Measurements from ENCODE around the gene CRACR2A.

The CRACR2A gene

GRCh38 chr12:3752096-3752709 is 706 bp downstream of the CRACR2A start:
- no peak for DNase-seq

- DNase-seq: no peak
Observed at GRCh38 chr12:3751151-3752095, 1.5 kb downstream of the CRACR2A start.

DNA sequence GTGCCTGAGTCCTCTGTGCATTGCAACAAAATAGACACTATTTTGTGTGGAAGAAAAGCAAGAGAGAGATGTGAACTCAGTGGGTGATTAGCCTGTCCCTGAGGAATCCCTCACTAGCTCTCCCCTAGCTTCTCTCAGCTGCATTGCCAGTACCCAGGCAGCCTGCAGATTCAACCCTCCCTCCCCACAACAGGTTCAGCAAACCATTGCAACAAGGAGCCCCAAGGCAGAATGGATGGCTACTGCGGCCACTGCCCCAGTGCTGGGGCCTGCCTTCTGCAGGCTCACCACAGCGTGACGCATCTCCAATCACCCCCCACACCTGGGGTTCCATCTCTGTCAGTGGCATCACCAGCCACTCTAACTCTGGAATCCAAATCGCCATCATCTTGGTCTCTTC is 2.3 kb downstream of the CRACR2A start:
- no peak for DNase-seq

GRCh38 chr12:3748620-3749019 is 4.3 kb downstream of the CRACR2A start:
- no peak for DNase-seq

GRCh38 chr12:3747976-3748619 is 4.8 kb downstream of the CRACR2A start:
- DNase-seq: no peak

GRCh38 chr12:3747543-3747942 is 5.4 kb downstream of the CRACR2A start:
- DNase-seq: no peak

DNA sequence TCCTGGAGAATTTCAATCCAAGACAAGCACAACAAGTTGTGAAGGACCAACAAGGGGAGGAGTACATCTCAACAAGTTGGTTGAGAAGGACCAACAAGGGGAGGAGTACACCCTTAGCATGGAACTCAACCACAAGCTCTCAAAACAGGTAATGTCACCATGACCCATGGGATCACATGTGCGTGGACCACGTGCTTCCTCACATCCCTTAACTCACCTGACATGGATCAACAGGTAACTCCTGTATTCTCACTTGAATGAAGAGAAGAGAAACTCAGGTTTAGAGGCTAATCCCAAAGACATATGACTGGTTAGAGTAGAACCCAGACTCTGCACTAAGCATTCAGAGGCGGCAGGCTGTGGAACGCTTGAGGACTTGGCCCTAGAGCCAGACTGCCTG is 6.2 kb downstream of the CRACR2A start:
- DNase-seq: no peak

GRCh38 chr12:3745152-3745551 is 7.8 kb downstream of the CRACR2A start:
- DNase-seq: no peak

GRCh38 chr12:3744229-3744901 is 8.5 kb downstream of the CRACR2A start:
- no peak for DNase-seq

- no peak for DNase-seq
Observed at GRCh38 chr12:3743803-3744202, 9.1 kb downstream of the CRACR2A start.

DNA sequence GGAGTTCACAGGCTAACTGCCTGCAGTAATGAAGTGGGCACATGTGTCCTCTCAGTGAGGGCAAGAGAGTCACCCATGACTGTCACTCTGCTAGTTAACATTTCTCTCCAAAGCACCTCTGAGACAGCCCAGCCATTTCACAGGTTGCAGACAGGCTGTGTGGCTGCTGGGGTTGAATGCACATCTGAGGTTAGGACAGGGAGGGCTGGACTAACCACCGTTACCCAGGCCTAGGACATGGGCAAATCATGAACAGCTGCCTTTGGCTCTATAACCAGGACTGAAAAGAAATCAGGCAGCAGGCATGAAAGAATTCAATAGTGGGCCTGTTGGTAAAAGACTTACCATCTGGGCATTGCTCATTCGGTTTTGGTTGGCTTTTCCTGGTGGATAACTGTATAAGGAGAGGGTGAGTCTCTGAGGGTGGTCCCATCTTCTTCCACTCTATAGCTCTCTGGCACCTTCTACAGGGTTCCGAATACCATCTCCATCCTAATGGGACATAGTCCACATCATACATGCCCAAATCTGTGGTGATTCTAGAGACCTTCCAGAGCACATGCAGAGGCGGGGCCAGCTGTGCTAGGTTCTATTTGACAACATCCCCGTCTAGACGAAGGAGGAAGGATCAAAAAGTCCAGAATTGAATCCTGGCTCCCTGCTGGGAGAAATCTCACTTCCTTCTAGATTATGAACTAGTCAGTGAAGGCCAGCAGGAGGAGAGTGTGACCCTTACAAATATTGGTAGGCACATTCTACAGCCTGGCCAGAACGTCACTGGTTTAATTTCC is 10.8 kb downstream of the CRACR2A start:
- no peak for DNase-seq

GRCh38 chr12:3740480-3741231 is 12.3 kb downstream of the CRACR2A start:
- no peak for DNase-seq

DNA sequence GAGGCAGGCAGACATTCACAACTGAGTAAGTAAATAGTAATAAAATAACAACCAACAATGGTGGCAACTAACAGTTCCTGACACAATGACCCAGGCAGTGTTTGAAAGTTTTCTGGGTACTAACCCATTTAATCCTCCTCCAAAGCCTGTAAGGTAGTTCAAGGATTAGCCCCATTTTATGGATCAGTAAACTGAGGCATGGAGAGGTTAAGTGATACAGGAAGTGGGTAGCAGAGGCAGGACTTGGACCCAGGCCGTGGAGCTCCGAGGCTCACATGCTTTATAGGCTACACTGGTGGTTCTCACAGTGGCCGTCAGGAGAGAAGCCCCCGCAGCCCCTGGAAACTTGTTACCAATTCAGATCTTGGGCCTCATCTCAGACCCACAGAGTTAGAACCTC is 17.5 kb downstream of the CRACR2A start:
- DNase-seq: no peak

DNA sequence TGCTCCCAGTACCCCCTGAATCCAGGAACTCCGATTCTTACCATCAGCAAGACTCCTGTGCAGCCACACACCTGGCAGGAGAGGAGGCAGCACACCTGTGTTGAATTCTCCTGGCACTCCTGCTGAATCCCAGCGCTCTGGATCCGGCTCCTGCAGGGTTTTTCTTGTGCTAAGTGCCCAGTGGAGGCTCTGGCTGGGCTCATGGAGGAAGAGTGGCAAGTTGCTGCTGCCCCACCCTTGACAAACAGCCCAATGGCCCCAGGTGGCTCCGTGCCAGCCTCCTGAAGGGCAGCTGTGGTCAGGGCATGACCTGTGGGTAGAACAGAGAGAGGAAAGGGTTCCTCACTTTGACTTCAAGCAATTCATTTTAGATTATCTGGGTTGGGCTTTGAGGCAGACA is 20.0 kb downstream of the CRACR2A start:
- DNase-seq: no peak

- no peak for DNase-seq
Observed at GRCh38 chr12:3730111-3730510, 22.8 kb downstream of the CRACR2A start.

DNA sequence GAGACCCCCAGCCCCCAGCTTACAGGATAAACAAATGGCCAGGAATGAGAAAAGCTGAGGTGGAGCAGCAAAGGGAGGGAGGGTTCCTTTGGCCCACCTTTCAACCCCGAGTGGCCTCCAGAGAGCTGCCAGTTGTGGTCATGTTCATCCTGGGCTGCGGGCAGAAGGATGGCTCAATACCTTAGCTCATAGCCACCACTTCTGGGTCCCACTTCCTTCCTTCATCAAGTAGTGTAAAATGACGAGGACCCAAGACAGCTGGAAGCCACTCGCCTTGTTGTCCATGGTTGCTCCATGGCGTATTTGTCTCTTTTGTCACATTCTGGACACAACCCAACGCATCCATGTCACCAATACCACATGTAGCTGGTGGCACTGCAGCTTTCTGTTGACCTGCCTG is 24.2 kb downstream of the CRACR2A start:
- DNase-seq: no peak

- DNase-seq: no peak
Observed at GRCh38 chr12:3727877-3728632, 24.9 kb downstream of the CRACR2A start.

DNA sequence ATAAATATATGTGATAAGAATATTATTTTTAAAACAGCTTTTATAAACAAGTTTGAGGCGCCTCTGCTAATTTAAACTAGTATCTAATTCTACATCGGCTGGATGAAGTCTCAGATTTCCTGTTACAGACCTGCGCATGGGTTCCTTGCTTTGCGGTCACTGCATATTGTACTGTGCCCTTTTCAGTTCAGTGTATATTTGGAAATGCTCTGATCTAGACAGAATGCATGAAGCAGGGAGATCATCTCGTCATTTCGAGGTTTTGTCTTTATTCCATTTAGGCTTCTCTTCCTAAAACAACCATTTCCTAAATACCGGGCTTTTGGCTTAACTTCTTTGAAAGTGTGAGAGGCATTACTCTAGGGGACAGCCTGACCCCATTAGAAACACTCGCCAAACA is 25.6 kb downstream of the CRACR2A start:
- no peak for DNase-seq

DNA sequence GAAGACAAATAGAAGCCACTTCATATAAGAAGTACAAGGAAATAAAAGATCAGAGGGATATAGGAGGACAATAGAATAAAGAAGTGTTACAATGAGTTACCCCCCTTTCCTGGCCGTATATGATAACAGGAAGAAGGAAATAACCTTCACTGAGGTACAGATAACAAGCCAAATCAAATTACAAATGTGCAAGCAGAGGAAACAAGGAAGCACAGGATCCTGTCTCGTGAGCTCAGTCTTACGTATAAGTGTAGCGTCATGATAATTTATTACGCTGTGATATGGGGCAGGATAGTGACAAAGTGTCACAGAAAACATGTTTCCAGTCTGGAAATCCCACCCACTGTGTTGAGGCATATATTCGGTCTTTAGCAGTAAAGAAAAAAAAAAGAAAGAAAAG is 26.5 kb downstream of the CRACR2A start:
- DNase-seq: no peak

DNA sequence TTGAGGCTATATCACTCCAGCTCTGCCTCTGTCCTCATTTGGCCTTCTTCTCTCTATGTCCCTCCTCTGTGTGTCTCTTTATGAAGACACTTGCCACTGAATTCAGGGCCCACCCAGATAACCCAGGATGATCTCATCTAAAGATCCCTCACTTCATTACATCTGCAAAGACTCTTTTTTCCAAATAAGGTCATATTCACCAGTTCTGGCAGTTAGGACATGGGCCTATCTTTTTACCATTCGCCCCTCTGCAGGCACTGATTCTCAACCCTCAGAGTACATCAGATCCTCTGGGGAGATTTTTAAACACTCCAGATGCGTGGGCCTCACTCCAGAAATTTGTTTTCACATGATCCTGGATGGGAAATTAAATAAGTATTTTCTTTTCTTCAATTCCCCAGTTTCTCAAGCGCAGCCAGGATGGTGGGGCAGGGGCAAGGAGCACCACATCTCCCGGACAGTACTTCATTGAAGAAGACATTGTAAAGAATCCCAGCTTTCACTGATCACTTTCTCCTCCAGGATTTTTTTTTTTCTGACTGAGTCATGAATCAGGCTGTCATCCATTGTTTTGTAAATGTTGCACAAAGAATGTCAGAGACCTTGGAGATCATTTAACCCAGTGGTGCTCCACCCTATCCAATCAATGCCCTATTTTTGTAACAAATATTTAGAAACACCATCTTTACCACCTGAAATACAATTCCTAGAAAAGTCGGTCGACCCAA is 27.4 kb downstream of the CRACR2A start:
- no peak for DNase-seq

All from NCI-H1092 treated with DMSO at 0.1 percent for 48 hours (cell line).